Placental epithelial cell (primary cell): ENCODE data around the gene EXOC6. TPM values are rescaled to one million over a fixed set of nuclear protein-coding genes. Genes with fewer than 3 reads are reported as not detected.

Experiments used
- small RNA-seq: library from RNA; depleted of rRNA; stranded (forward); fragments of <200 nt; gene quantifications from one replicate; pipeline ENCODE3, GENCODE V24; 2012
- total RNA-seq: library from RNA; depleted of rRNA; stranded (reverse); fragments of >200 nt; gene quantifications from 2 replicates; pipeline ENCODE4 v1.2.3, GENCODE V29; 2012

Gene EXOC6, protein sequence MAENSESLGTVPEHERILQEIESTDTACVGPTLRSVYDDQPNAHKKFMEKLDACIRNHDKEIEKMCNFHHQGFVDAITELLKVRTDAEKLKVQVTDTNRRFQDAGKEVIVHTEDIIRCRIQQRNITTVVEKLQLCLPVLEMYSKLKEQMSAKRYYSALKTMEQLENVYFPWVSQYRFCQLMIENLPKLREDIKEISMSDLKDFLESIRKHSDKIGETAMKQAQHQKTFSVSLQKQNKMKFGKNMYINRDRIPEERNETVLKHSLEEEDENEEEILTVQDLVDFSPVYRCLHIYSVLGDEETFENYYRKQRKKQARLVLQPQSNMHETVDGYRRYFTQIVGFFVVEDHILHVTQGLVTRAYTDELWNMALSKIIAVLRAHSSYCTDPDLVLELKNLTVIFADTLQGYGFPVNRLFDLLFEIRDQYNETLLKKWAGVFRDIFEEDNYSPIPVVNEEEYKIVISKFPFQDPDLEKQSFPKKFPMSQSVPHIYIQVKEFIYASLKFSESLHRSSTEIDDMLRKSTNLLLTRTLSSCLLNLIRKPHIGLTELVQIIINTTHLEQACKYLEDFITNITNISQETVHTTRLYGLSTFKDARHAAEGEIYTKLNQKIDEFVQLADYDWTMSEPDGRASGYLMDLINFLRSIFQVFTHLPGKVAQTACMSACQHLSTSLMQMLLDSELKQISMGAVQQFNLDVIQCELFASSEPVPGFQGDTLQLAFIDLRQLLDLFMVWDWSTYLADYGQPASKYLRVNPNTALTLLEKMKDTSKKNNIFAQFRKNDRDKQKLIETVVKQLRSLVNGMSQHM
- total RNA-seq, result 0.22 and 0.39 TPM in 2 replicates

DNA sequence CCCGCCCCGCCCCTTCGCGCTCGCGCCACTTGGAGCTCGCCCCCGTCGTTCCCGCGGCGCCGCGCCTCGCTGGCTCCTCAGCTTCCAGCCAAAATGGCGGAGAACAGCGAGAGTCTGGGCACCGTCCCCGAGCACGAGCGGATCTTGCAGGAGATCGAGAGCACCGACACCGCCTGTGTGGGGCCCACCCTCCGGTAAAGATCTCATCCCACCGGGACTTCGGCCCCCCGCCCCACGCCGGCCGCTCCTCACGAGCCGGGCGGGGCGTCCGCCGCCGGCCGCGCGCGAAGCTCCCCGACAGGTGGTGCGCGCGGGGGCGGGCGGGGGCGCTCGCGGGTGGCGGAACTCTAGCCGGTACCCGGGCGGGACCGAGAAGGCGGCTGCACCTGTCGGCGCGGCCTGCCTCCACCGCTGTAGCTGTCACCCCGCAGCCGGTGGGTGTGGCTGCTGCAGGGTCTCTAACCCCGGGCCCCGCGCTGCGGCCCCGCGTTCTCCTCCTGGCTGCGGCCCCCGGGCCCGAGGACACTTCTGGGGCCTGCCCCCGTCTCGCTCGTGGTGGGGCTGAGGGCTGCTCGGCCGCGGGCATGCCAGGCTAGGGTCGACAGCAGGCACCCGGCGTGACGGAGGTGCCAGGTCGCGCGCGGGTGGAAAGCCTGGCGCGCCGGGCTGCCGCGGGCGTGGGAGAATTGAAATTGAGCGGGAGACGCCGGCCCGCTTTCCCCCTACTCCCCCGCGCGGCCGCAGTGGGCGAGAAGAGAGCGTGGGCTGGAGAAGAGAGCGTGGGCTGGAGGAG is at the start of gene EXOC6:
TSS of gene EXOC6 (plus strand) at position 80 of the 793 bp plus-strand sequence. CDS start at position 94, 14 bp downstream.

DNA sequence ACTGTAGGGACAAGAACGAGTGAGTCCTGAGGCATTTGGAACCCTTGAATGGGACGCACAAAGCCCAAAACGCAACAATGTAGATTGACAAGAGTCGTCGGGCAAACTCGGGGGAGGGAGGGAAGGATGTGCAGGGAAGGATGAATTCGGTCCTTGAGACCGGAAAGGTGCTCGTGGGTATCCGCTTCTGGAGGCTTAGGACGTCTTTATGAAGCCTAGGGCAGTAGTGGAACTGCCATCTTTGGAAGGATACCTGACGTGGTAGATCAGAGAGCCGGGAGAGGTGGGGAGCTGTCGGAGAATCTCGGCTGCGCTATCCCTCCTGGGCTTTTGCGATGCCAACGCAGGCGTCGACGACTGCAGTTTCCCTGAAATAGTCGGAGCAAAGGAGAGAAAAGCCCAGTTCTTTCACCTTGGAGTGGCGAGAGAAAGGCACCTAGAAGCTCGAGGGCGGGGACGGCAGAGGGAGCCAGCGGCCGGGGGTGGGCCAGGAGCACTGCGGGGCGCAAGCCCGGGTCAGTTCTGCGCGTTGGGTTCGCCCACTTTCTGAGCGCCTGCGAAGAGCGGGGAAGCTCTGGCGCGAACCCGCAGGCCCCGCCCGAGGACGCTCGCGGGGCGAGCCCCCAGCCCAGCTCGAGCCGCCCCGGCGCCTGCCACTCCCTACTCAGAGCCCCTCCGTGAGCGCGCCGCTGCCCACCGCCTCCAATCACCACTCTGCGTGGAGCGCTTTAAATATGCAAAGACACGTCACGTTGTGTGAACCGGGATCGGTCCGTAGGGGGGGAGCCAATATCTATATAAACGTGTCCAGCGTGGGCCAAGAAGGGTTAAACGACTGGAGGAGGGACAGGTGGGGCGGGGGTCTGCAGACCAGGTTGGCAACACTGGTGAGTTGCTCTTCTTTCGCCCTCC is 211.9 kb downstream of the EXOC6 start, which contains the start of gene CYP26C1:
TSS of gene CYP26C1 (plus strand) at position 824 of the 912 bp plus-strand sequence. CDS start 466 bp downstream, outside the sequence.

DNA sequence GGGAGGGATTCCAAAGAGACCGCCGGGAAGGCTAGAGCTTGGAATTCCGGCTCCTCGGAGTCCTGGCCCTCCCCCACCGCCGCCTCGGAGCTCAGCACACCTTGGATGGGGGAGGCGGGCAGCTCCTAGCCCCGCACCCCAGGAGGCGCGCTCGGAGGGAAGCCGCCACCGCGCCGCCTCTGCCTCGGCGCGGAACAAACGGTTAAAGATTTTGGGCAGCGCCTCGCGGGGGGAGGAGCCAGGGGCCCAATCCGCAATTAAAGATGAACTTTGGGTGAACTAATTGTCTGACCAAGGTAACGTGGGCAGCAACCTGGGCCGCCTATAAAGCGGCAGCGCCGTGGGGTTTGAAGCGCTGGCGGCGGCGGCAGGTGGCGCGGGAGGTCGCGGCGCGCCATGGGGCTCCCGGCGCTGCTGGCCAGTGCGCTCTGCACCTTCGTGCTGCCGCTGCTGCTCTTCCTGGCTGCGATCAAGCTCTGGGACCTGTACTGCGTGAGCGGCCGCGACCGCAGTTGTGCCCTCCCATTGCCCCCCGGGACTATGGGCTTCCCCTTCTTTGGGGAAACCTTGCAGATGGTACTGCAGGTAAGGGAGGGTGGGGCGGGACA is 225.3 kb downstream of the EXOC6 start, which contains the start of gene CYP26A1:
TSS of gene CYP26A1 (plus strand) at position 355 of the 608 bp plus-strand sequence. CDS start at position 397, 42 bp downstream.

Small RNA genes lying within 50 kb of the gene (small RNA-seq; reads per million reads assigned to genes)
- gene AL392103.1, result not detected

Other genes starting within 250 kb of the EXOC6 start
- gene HHEX, start 158.6 kb upstream of the EXOC6 start, total RNA-seq, result not detected in 2 replicates
- not detected in 2 replicates for gene CYP26C1, start 212.3 kb downstream of the EXOC6 start, total RNA-seq
- gene CYP26A1, start 225.4 kb downstream of the EXOC6 start, total RNA-seq, result not detected in 2 replicates